Neutrophil (primary cell): ENCODE measurements around the gene SPEF1.

ENCODE experiments used
- H3K27ac ChIP-seq: fragments of 200-600 bp; sonication (generic); 2 replicates; pipeline ENCODE4 v1.5.1; 2016; ENCODE audit warnings: mild to moderate bottlenecking, moderate library complexity
- H3K27me3 ChIP-seq: fragments of 200-600 bp; sonication (generic); 2 replicates; pipeline ENCODE4 v1.6.0; 2016; ENCODE audit warnings: mild to moderate bottlenecking
- H3K36me3 ChIP-seq: fragments of 200-600 bp; sonication (generic); 2 replicates; pipeline ENCODE4 v1.5.1; 2017
- H3K4me1 ChIP-seq, 2 experiments: fragments of 200-600 bp in 1 of 2; sonication (generic) in 1 of 2; 1 replicate in 1 of 2; 2 replicates in 1 of 2; pipeline versions ENCODE4 v1.5.1 to v1.6.1; 2013 to 2016; ENCODE audit warnings: low read depth in 1 of 2, low read length in 1 of 2, mild to moderate bottlenecking in 1 of 2, moderate library complexity in 1 of 2; ENCODE audit not compliant: control insufficient read depth in 1 of 2, insufficient read depth in 1 of 2
- H3K4me3 ChIP-seq, 2 experiments: fragments of 200-600 bp in 1 of 2; sonication (generic) in 1 of 2; 1 replicate in 1 of 2; 2 replicates in 1 of 2; pipeline ENCODE4 v1.5.1; 2013 to 2016; ENCODE audit warnings: low read depth in 1 of 2, low read length in 1 of 2, mild to moderate bottlenecking in 1 of 2, moderate library complexity in 1 of 2
- H3K9me3 ChIP-seq: fragments of 200-600 bp; sonication (generic); 2 replicates; pipeline ENCODE4 v1.5.1; 2016
- TF ChIP-seq, protein P1 (sequence below): fragments of 200-600 bp; sonication (generic); IDR thresholded peaks from 2 replicates; pipeline ENCODE4 v1.5.1; 2016; ENCODE audit warnings: antibody characterized with exemption

The SPEF1 gene

DNA sequence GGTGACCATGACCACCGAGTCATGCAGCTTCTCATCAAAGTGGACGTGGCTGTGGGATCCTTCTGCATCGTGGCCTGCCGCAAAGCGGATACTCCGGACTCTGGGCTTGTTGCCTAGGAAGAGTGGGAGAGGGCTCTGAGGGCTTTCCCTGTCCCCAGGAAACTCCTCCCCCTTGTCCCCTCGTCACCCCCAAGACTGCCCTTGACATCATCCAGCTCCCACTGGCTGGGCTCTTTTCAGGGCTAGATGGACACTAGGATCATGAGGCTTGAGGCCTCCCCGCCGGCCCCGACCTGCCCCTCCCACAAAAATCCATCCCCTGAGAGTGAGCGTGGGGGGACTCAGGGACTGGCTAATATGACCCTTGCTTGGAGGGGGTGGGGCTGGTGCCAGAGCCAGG is 22.7 kb downstream of the SPEF1 start:
- Histone ChIP-seq H3K27me3 (no peaks in the 10 kb centered on the region), H3K4me1 (peaks cover 15 to 16% of the 10 kb centered on the region in 2 experiments), H3K4me3 (no peak overlapping the region), H3K36me3 (peaks cover 45% of the 10 kb centered on the region), H3K27ac (no peak overlapping the region), H3K9me3 (no peaks in the 10 kb centered on the region)
- TF ChIP-seq, protein P1, sequence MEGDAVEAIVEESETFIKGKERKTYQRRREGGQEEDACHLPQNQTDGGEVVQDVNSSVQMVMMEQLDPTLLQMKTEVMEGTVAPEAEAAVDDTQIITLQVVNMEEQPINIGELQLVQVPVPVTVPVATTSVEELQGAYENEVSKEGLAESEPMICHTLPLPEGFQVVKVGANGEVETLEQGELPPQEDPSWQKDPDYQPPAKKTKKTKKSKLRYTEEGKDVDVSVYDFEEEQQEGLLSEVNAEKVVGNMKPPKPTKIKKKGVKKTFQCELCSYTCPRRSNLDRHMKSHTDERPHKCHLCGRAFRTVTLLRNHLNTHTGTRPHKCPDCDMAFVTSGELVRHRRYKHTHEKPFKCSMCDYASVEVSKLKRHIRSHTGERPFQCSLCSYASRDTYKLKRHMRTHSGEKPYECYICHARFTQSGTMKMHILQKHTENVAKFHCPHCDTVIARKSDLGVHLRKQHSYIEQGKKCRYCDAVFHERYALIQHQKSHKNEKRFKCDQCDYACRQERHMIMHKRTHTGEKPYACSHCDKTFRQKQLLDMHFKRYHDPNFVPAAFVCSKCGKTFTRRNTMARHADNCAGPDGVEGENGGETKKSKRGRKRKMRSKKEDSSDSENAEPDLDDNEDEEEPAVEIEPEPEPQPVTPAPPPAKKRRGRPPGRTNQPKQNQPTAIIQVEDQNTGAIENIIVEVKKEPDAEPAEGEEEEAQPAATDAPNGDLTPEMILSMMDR = no peak

DNA sequence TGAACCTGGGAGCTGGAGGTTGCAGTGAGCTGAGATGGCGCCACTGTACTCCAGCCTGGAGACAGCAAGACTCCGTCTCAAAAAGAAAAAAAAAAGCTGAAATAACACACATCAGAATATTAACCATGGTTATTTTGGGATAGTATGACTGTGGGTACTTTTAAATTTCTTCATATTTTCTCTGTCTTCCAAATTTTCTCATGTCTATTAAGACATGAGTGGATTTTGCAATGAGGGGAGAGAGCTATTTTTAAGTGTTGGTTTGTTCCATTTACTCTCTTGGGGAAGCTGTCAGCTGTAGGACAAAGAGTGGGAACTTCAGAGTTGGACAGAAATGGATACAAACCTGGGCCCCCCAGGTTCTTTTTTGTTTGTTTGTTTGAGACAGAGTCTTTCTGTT is 24.0 kb downstream of the SPEF1 start:
- Histone ChIP-seq H3K9me3 (no peaks in the 10 kb centered on the region), H3K27me3 (peaks cover under 1% of the 10 kb centered on the region), H3K4me3 (no peak overlapping the region), H3K4me1 (peaks cover 10 to 18% of the 10 kb centered on the region in 2 experiments), H3K27ac (no peak overlapping the region), H3K36me3 (peaks cover 47% of the 10 kb centered on the region)
- TF ChIP-seq, protein P1 = no peak

DNA sequence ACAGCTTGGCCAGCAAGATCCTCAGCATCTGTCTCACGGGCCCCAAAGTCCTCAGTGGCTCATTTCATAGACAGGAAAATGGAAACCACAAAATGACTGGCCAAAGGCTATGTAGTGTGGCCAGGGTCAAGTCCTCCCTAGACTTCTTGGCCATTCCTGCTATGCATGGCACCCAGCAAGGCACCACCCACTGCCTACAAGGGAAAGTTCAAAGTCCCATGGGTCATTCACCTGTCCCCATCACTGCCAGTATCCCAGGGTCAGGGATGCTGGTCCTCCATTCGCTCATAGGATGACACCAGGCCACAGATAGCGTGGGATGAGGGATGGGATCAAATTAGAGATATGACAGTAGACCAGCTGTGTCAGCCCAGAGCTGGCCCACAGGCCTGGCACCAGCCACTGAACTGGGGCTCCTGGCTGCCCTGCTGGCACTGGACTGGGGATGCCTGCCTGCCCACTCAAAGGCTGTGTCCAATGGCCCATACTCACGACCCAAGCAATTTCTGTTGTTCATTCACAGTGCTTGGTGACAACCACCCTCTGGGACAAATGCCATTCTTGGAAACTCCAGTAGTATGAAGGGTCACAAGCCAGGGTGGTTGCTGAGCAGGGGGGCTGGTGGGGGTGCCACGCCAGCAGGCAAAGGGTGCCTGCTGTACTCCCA is 25.3 kb downstream of the SPEF1 start:
- H3K9me3 ChIP-seq = no peaks in the 10 kb centered on the region
- H3K27me3 ChIP-seq = peaks cover 7% of the 10 kb centered on the region
- no peak overlapping the region for H3K27ac ChIP-seq
- no peak overlapping the region for H3K4me3 ChIP-seq
- TF ChIP-seq, protein P1 = no peak
- H3K36me3 ChIP-seq = peaks cover 55% of the 10 kb centered on the region
- H3K4me1 ChIP-seq = peaks cover 18 to 23% of the 10 kb centered on the region in 2 experiments

DNA sequence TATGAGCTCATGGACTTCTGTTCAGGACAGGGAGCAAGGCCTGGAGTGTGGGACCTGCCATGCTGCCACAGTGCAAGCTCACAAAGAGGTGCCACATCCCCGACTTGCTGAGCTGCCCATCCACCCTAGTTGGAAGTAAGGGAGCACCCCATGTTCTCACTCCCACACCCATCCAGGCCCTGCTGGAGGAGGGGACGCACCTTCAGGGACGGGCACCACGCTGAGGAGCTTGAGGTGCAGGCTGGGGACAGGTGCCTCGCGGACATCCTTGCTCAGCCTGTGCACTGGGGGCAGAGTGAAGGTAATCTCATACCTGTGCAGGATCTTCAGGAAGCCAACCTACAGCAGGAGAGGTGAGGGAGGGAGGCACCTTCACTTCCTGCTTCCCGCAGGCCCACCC is 26.0 kb downstream of the SPEF1 start:
- TF ChIP-seq, protein P1 = no peak
- Histone ChIP-seq H3K9me3 (no peaks in the 10 kb centered on the region), H3K4me3 (no peak overlapping the region), H3K27me3 (peaks cover 7% of the 10 kb centered on the region), H3K36me3 (peaks cover 59% of the 10 kb centered on the region), H3K4me1 (peaks cover 18 to 22% of the 10 kb centered on the region in 2 experiments), H3K27ac (no peak overlapping the region)

DNA sequence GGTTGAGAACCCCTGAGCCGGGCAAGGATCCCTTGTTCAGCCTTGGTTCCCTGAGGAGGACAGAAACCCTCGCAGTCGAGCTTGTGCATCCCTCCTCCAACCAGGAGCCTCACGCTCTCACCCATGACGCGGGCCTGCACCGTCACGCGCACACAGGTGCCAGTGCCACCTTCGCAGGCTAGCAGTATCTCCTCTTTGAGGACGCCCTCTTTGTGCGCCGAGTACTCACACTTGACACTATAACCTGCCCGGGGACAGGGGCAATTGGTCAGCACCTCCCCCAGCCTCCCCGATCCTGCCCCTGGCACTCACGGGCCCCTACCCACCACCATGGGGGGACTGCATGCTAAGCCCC is 27.0 kb downstream of the SPEF1 start:
- Histone ChIP-seq H3K4me3 (no peak overlapping the region), H3K27ac (no peak overlapping the region), H3K27me3 (peaks cover 7% of the 10 kb centered on the region)

More for the DNA sequence above, 27.0 kb downstream of the SPEF1 start:
- TF ChIP-seq, protein P1 = no peak
- Histone ChIP-seq H3K36me3 (peaks cover 58% of the 10 kb centered on the region), H3K9me3 (no peaks in the 10 kb centered on the region), H3K4me1 (peaks cover 18 to 22% of the 10 kb centered on the region in 2 experiments)
